ENCODE measurements around the gene FAM32A. TPM values are rescaled to one million over a fixed set of nuclear protein-coding genes. Genes with fewer than 3 reads are reported as not detected.

FAM32A gene
- total RNA-seq, 1 donor from 2014 or later: 145 TPM

GRCh38 chr19:16225279-16226183 is 40.3 kb downstream of the FAM32A start:
- no peak for DNase-seq (ENCODE audit: low read depth)
- Histone ChIP-seq H3K27me3 (ENCODE audit: control insufficient read depth, insufficient read depth, low read length) (no peaks in the 10 kb centered on the region), H3K36me3 (ENCODE audit: control insufficient read depth, insufficient read depth, low read length) (peaks cover 1% of the 10 kb centered on the region), H3K4me3 (ENCODE audit: low read depth, low read length) (no peak overlapping the region)
- TF ChIP-seq CTCF (IDR thresholded peaks at IDR 0.05; ENCODE audit: insufficient read depth, low read length, poor library complexity, severe bottlenecking): no peak

GRCh38 chr19:16226184-16226591 is 41.0 kb downstream of the FAM32A start:
- Histone ChIP-seq H3K36me3 (ENCODE audit: control insufficient read depth, insufficient read depth, low read length) (peaks cover 1% of the 10 kb centered on the region), H3K27me3 (ENCODE audit: control insufficient read depth, insufficient read depth, low read length) (no peaks in the 10 kb centered on the region), H3K4me3 (ENCODE audit: low read depth, low read length) (no peak overlapping the region)
- DNase-seq (ENCODE audit: low read depth): no peak
- no peak for TF ChIP-seq CTCF (IDR thresholded peaks at IDR 0.05; ENCODE audit: insufficient read depth, low read length, poor library complexity, severe bottlenecking)

GRCh38 chr19:16226878-16227836 is 41.9 kb downstream of the FAM32A start:
- Histone ChIP-seq H3K4me3 (ENCODE audit: low read depth, low read length) (no peak overlapping the region), H3K36me3 (ENCODE audit: control insufficient read depth, insufficient read depth, low read length) (peaks cover 1% of the 10 kb centered on the region), H3K27me3 (ENCODE audit: control insufficient read depth, insufficient read depth, low read length) (no peaks in the 10 kb centered on the region)
- no peak for DNase-seq (ENCODE audit: low read depth)
- no peak for TF ChIP-seq CTCF (IDR thresholded peaks at IDR 0.05; ENCODE audit: insufficient read depth, low read length, poor library complexity, severe bottlenecking)

- TF ChIP-seq CTCF (IDR thresholded peaks at IDR 0.05; ENCODE audit: insufficient read depth, low read length, poor library complexity, severe bottlenecking): no peak
- H3K27me3 ChIP-seq (ENCODE audit: control insufficient read depth, insufficient read depth, low read length): no peaks in the 10 kb centered on the region
- DNase-seq (ENCODE audit: low read depth): no peak
- H3K4me3 ChIP-seq (ENCODE audit: low read depth, low read length): no peak overlapping the region
- H3K36me3 ChIP-seq (ENCODE audit: control insufficient read depth, insufficient read depth, low read length): peaks cover 1% of the 10 kb centered on the region
These were observed 42.8 kb downstream of the FAM32A start for GRCh38 chr19:16227837-16228636.

- Histone ChIP-seq H3K27me3 (ENCODE audit: control insufficient read depth, insufficient read depth, low read length) (no peaks in the 10 kb centered on the region), H3K36me3 (ENCODE audit: control insufficient read depth, insufficient read depth, low read length) (no peaks in the 10 kb centered on the region), H3K4me3 (ENCODE audit: low read depth, low read length) (no peak overlapping the region)
- DNase-seq (ENCODE audit: low read depth): no peak
- no peak for TF ChIP-seq CTCF (IDR thresholded peaks at IDR 0.05; ENCODE audit: insufficient read depth, low read length, poor library complexity, severe bottlenecking)
These were observed 43.6 kb downstream of the FAM32A start for GRCh38 chr19:16228637-16229321.

Measured in kidney epithelial cell (primary cell).